ENCODE data around the gene DGKG.

Gene DGKG

DNA sequence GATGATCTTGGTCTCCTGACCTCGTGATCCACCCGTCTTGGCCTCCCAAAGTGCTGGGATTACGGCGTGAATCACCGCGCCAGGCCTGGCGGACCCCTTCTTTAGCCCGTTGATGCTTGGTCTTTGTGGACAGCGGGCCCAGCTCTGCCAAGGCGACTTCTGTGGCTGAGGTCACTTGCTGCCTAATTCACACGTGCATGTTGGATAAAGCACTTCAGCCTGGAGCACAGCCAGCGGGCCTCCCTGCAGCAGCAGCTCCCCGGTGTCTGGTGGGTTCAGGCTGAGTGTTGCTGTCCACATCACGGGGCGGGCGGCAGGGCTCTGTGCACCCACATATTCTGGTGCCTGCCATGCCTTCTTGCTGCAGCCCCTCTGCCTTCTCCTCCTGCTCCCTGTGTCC, 88.4 kb downstream of the DGKG start:
- no peak for DNase-seq (ENCODE audit: low spot score)

DNA sequence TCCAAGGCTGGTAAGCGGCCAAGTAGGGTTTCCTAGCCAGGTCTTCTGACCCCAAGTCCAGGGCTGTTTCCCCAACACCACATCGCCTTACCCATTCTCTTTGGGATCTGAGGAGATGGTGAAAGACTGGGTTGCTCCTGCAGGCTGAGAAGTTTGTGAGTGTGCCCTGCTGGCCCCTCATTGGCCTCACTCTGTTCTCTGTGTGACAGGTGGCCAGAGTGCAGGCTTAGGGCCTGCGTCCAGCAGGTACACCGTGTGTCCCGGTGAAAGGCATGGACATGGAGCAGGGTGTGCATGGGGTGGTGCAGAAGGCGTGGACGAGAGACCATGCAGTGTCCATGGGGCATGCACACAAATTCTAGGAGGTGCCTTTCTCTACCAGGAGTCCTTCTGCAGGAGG, 91.3 kb downstream of the DGKG start:
- no peak for DNase-seq (ENCODE audit: low spot score)

DNA sequence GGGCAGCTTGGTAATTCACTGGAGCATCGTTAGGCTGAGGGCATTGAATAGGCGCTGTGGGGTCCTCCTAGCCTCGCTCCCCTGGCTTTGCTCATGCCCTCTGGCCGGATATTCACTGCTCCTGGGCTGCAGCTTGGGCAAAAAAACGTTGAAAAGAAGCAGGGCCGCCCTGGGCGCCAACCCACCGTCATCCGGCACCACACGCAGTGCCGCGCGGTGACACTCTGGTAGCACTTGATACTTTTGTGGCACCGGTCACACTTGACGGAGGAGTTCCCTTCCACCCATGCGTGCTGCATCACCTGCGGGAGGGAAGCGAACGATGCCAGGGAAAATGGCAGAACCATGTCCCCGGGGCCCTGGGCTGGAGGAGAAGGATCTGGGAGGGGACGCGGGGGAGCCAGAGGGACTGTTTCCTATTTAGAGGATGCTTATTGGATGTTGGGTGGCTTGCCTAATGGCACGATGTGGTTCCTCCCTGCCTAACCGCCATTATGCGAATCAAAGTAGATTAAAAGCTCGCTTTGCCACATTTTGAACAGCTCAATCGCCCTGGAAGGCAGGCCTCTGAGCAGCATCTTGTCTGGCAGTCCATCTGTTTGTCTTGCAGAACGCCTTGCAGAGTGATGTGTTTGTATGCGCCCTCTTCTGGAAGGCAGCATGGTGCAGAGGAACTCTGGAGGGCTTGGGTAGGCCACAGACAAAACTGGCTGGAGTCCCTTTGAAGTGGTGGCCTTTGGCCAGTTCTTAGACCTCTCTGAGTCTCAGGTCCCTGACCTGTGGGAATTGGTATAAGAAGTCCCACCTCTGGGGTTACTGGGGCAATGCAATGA, 93.2 kb downstream of the DGKG start:
- peak; percentile 27 for DNase-seq (ENCODE audit: low spot score)

DNA sequence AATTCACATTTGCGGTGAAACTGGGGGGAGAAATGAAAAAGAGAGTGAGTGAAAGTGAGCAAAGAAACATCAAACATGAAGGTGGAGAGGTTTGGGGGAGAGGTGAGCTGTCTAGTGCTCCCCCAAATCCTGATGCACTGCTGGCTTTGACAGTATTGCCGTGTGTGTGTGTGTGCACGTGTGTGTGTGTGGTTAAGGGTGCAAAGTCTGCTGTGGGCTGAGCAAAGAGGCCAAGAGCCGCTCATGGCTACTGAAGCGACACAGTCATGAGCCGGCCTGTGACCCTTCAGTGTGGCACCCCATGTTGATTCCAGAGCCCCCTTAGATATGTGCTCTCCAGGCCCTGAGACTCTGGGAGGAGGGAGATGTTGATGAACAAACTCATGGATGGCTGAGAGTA, 94.3 kb downstream of the DGKG start:
- no peak for DNase-seq (ENCODE audit: low spot score)

DNA sequence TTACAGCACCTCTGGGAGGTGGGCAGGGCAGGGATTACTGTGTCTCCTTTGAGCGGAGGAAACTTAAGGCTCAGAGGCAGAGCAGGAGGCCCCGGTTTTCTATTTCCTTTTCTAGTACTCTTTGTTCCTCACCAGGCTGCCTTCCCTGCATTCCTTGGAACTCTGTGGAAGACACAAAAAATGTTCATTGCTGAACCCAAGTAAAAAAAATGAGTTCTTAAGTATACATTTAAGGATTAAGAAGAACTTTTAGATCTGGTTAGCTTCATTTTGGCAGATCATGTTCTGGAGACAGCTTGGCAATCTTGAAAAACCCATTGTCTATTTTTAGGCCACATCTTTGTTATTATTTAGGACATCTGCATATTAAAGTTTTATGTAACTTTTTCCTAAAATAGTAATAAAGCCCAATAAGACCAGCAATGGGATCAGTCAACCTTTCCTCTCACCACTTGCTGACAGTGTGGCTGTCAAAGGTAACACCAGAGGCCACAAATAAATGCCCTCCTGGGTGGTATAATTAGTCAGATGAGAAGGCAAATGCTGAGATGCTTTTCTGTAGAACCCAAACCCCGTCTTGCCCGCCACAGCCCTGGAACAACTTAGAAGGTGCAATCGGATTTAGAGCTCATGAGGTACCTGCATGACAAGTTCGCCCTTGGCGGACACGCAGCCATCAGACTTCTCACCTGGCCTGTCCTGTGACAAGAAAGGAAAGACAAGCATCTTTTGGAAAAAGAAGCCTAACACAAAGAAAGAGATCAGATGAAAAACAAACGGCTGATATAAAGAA, 97.2 kb downstream of the DGKG start:
- DNase-seq (ENCODE audit: low spot score) = no peak

DNA sequence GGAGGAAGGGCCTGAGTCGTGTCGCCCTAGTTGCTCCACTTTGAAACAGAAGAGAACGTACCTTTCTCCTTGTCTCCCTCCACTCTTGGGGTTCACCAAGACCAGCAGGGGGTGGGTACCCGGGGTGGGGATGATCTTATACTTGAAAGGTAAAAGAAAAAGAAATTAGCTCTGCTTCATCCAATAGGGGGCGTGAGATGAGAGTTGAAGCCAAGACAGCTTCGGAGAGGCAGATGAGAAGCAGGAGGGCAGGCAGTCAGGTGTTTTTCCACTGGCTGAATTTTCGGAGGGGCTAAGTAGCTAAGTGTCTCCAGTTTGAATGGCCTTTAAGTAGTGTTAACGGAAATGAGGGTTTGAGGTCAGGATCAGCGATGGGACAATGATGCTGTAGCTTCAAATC, 100.4 kb downstream of the DGKG start:
- DNase-seq (ENCODE audit: low spot score) = no peak

DNA sequence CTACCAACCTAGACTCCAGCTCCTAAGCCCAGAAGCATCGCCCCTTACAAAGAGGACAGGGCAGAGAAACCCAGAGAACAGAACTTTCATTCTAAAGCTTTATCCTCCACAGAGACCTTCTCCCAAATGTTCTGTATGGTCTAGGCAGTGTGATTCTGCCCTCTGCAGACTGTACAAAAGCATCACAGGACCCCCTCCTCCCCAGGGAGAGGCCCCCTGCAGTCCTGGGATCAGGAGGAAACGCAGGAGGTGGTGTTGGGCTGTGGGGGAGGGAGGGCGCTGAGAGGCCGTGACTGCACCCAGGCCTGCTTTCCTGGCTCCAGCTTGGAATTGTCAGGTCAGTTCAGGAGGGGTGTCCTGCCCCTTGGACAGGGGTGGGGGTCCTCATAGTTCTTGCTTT, 101.3 kb downstream of the DGKG start:
- DNase-seq (ENCODE audit: low spot score) = no peak

DNA sequence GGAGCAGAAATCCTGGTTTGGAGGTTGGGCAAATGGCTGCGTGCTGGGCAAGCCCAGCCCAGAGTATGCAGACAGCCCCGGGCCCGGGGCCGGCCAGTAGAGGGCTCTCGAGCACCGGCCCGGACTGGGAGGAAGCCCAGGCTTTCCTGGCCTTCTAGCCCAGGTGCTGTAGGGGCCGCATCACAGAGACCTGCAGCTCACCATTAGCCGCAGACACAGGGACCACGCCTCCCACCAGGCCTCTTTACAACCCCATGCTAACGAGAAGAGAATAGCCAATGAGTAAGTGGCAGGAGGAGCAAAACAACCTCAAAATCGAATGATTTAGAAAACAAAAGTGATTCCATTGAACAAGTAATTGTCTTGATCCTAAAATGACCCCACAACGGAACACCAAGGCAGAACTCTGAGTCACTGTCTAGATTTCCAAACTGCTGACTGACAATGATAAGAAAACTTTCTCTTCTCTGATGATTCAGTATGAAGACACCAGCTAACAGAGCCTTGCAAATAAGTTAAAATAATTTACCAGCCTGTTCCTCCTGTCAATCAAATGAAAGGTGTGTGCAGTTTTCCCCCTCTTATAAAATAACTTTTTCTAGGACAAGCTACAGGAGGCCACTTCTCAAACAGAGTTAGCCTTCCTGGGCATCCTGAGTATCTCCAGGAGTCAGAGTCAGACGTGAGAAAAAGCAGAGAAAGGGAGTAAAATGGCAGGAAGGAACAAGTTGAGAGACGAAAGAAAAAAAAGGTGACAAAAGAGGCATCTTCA, 102.2 kb downstream of the DGKG start:
- peak; percentile 89 for DNase-seq (ENCODE audit: low spot score)

DNA sequence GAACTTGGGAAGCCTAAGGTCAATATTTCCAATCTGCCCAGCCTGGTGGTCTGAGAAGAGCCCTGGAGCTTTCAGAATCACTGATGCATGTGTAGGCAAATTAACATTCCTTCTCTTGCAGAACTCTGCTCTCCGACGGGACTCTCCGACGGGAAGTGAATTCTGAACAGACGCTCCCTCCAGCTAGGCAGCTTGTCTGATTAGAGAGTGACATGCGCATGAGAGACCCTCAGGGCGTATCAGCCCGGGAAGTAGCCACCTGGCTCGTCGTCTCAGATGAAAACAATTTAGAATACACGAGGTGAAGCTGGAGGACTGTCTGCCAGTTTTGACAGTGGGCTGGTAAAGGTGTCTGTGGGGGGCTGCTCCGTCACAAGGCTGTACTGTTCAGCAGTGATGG, 103.1 kb downstream of the DGKG start:
- no peak for DNase-seq (ENCODE audit: low spot score)

DNA sequence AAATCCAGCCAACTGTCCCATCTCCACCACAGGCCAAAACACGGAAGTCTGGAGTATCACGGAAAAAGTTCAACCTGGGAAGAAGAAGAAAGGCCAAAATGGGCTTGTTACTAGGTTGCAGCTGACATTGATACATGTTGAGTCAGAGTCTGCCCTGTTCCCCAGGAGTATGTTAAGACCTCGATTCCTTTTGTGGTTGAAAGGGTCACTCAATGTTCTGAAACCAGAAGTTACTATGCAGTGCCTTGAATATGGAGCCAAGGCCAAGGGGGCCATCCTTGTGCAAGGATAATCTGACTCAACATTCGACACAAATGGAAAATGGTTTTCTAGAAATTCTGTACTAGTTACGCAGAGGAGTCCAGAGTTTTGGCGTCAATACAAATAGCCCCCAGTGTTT, 104.2 kb downstream of the DGKG start:
- no peak for DNase-seq (ENCODE audit: low spot score)

DNA sequence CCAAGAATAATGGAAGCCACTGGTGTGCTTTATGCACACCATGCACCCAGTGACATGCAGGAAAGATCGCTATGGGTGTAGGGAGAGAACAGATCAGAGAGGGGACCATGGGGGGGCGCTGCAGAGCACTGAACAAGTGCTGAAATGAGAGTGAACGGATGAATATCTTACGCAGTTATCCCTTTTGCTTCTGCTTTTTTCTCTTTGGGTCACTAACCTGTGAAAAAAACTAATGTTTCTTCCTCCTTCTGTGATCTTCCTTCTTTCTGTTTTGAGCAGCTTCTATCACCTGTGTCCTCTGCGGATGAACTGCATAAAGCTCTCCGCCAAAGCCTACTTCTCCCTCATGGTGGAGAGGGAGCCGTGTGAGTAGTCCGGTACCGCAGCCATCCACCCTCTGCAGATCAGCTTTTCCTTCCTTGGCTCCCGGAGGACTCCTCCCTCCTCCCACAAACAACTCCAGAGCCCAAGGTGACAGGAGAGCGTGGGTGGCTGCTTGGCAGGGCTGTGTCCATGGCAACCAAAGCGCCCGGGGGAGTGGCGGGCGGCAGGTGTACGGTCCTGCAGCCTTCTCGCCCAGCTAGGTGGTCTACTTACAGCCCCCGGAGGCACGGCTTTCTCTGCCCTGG, 106.2 kb downstream of the DGKG start:
- DNase-seq (ENCODE audit: low spot score) = peak; percentile 44

DNA sequence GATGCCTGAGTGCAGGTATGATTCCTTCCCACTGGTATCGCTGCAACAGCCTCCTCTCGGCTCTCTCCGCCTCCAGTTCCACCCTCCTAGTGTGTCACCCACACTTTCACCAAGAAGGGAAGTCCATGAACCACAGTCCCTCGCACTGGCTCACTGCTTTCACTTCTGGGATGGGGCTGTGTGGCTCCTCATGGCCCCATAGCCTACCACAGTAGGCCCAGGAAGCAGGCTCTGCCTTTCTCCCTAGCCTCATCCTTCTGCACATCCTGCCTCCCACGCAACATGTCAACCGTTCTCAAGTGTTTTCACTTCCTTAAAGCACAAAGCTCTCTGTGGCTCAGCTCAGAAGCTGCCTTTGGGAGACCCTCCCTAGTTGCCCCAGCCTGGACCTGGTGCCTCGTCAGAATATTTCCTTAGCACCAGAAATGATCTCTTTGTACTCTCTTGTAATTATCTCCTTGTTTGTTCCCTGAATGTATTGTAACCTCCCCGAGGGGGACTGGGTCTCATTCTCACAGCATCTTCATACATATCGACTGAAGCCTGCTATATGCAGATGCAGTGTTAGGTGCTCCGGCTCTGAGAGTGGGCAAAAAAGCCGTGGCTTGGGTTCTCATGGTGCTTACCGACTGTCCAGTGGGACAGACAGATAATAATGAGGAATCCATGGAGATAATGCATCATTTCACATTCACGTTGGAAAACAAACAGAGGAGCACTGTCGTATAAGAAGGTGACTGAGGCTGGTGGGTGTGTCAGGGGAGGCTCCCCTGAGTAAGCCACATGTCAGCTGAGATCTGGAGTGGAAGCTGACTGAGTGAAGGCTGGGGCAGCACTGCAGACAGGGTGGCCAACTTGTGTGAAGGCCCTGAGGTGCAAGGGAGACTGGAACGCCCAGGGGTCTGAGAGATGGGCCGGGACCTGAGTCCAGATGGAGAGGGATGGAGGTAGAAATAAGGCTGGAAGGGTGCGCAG, 107.1 kb downstream of the DGKG start:
- DNase-seq (ENCODE audit: low spot score) = no peak

DNA sequence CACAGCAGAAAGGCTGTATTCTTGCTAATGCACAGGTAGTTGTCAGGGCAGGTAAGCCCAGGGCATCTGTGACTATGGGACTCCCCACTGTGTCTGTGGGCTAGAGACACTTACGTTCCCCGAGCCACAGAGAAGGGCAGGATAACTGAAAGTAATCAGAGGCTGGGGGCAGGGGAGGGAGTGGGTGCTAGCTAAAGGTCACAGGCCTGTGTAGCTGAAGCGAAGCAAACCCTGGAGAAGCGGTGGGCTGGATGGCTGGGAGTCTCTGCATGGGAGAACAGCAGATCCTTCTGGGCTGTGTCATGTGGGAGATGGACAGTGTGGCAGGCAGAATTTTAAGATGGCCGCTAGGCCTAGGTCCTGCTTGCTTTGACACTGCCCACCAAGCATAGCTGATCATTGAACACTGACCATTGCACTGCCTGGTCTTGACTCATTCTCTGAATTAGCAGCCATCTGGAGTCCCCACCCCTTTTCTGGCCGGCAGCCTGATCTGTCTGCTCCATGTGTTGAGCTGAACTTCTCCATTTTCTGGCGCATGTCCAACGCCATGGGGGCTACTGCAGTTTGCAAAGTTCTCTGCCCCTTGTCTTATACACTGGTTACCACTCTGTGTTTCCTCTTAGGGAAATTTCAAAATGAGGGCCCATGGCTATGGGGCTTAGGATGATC, 110.0 kb downstream of the DGKG start:
- no peak for DNase-seq (ENCODE audit: low spot score)

DNA sequence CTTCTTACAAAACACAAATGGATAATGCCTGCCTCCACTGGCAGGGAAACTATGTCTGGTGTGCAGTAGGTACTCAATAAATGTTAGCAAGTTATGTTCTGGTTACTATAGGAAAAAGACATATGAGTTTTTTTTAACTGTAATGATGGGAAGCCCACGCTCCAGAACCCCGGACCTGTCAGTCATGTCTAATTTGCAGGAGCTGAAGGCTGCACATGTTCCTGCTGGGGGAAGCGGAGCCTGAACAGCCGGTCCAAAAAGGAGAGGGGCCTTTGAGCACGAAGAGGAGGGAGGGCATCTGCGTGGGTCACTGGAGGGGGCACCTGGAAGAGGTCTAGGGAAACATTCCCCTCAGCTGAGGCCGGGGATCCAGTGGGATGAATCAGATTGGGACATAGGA, 113.2 kb downstream of the DGKG start:
- no peak for DNase-seq (ENCODE audit: low spot score)

DNA sequence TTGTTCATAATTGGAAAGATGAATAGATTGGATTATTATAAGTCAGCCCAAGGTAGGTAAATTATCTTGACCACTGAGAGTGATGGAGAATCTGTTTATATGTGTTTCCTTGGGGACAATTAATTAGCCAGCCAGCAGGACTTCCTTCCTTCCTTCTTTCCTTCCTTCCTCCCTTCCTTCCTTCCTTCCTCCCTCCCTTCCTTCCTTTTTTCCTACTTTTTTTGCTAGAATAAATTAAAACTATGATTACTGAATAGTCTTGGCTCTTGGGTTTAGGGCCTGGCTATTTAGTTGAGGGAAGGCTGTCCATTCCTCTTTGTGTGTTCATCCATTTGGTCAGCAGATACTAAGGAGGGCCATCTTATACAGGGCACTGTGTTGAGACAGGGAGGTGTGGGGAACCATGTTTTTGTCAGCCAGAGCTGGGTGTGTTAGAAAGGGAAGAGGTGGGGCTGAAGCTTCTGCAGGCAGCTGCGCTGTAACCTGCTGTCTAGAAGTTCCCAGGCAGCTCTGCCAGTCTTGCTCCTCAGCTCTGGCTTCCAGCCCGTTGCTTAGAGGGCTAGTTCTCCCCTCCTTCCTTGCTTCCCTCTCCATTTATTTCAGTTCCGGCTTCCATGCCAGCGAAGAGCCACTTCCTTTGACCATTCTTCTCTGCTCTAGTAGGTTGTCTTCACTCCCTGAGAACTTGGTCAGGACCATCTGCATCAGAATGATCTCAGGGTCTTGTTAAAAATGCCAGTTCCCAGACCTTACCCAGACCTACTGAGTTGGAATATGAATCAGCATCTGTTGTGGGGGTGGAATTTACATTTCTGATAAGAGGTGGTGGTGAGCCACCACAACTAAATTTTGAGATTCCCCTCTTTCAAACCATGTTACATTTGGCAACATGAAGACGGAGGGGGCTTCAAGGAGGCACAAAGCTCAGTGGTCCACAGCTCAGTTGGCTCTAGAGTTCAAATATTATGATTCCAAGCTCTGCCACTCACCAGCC, 113.9 kb downstream of the DGKG start:
- no peak for DNase-seq (ENCODE audit: low spot score)

DNA sequence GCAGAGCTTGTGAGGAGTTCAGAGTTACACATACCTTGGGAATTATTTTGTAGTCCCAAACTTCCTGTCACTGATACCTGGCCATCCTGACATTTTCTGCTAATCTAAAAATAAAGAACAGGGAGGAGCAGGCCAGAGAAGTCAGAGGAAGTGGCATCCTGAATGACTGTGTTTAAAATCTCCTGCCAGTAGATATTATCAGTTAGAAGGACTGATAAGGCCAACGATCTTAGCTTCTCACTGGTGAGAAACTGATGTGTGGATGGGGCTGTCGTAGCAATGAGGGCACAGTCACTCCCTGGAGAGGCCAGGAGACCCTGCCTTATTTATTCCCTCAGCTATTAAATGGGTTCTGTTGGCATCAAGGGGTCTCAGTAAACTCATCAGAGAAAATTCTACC, 115.1 kb downstream of the DGKG start:
- no peak for DNase-seq (ENCODE audit: low spot score)

DNA sequence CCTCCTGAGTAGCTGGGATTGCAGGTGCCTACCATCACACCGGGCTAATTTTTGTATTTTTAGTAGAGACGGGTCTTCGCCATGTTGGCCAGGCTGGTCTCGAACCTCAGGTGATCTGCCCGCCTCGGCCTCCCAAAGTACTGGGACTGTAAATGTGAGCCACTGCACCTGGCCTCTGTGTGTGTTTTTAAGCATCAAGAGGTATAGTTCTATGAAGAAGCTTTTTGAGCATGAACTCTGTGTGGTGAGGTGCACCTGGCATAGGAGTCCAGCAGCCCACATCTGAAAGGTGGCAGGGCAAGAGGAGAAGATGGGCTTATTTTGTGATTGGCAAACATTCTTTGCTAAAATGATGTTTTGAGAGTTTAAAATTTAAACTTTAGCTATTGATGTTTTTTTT, 118.0 kb downstream of the DGKG start:
- DNase-seq (ENCODE audit: low spot score) = no peak

DNA sequence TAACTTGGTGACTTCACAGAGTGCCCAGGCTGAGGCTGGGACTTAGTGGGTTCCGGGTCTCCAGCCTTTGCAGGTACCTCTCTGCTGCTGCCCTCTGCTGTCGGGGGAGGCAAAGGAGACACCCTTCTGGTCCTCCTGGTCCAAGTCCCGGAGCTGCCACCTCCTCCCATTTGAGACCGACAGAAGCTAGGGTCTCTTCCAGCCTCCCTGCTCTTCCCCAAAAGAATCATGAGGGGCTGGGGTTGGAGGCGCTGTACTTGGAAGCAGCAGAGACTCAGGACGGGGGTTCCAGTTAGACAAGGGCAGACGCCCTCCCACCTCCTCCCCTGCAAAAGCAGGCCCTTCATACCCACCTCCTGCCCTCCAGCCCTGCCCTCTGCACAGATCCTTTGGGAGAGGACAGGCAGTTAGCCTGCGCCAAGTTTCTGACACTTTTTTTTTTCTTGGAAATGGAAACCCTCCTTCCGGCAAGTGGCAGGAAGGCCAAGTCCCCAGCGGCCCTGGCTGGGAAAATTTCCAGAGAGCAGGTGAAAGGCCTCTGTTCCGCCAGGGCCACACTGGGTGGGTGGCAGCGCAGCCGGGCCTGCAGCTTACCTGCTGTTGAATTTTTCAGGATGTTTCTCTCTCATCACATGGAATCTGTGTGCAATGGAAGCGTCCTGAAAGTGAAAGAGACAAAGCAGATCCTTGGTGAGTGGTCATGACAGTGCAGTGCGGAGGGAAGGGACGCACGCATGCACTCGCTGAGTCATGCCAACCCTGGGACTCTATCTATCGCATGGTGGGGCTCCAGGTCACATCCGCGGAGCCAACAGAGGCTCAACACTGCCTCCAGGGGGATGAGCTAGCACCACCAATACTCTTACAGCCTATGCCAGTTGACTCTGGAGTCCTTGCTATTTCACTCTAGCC, 119.9 kb downstream of the DGKG start:
- peak; percentile 96 for DNase-seq (ENCODE audit: low spot score)
